MM.1S (cell line): ENCODE data around the gene MSRB1.

ENCODE experiments used
- CTCF ChIP-seq: fragments of 300-600 bp; sonication (generic); IDR thresholded peaks from 2 replicates; pipeline ENCODE4 v1.5.1; 2016; ENCODE audit warnings: antibody characterized with exemption, low read length, mixed read lengths
- EZH2 ChIP-seq: fragments of 300-600 bp; sonication (generic); optimal IDR thresholded peaks from 2 replicates; pipeline ENCODE3; 2017; ENCODE audit warnings: low read depth, mild to moderate bottlenecking, antibody characterized with exemption, low read length, mixed read lengths
- EZH2phosphoT487 ChIP-seq: fragments of 300-600 bp; sonication (generic); IDR thresholded peaks from 2 replicates; pipeline ENCODE4 v1.6.1; 2018; ENCODE audit warnings: antibody characterized with exemption, low read length

- no peak for TF ChIP-seq CTCF
- TF ChIP-seq EZH2: no peak
- no peak for TF ChIP-seq EZH2phosphoT487
Measured at GRCh38 chr16:1946495-1947368, 3.7 kb upstream of the MSRB1 start.
